22Rv1 (cell line): ENCODE measurements around the gene SYT9.

ENCODE experiments used
- H3K27ac ChIP-seq: fragments of 450-650 bp; 2 replicates; pipeline ENCODE4 v1.5.1; 2017
- CTCF ChIP-seq: fragments of 450-650 bp; IDR thresholded peaks from 2 replicates; pipeline ENCODE4 v1.5.1; 2017; ENCODE audit warnings: mild to moderate bottlenecking
- ZFX ChIP-seq: fragments of 450-650 bp; IDR thresholded peaks from 2 replicates; pipeline ENCODE4 v1.6.1; 2017; ENCODE audit warnings: antibody characterized with exemption, borderline replicate concordance

The SYT9 gene

GRCh38 chr11:7353100-7353499 lies 101.4 kb downstream of the SYT9 start:
- H3K27ac ChIP-seq = no peak overlapping the region
- TF ChIP-seq ZFX (no peak), CTCF (peak; percentile 80)

GRCh38 chr11:7364660-7365059 lies 113.0 kb downstream of the SYT9 start:
- H3K27ac ChIP-seq = no peak overlapping the region
- TF ChIP-seq CTCF (no peak), ZFX (no peak)

DNA sequence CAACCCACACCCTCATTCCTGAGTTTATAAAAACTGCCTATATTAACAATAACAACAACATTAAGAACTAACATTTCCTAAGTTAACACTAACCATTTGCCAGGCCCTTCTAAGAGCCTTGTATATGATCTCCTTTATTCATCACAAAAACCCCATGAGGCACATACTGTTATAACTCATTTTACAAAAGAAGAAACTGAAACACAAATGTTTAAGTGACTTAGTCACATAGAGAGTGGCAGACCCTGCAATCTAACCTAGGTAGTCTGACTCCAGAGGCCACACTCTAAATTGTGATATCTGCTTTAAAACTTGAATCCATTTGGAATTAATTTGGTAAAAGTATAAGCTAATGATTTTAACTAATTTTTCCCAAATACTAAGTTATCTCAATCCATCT lies 116.1 kb downstream of the SYT9 start:
- H3K27ac ChIP-seq = no peak overlapping the region
- TF ChIP-seq CTCF = no peak
- TF ChIP-seq ZFX = no peak

DNA sequence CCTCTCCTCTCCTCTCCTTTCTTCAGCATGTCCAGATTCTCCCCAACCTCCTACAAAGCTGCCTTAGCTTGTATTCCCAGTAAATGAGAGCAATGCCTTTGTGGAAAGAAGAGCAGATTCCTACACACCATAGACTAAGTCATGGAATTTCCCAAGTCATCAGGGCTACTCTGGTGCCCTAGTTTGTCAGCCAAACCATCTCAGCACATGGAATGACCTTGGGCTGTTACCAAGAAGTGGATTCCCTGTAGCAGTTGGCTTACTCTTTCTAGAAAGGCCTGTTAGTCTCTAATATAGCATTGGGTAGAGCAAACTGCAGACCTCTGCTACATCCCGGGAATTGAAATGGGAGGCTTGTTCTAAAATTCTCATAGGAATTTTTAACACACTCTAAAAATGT lies 124.7 kb downstream of the SYT9 start:
- no peak overlapping the region for H3K27ac ChIP-seq
- TF ChIP-seq ZFX (no peak), CTCF (no peak)

DNA sequence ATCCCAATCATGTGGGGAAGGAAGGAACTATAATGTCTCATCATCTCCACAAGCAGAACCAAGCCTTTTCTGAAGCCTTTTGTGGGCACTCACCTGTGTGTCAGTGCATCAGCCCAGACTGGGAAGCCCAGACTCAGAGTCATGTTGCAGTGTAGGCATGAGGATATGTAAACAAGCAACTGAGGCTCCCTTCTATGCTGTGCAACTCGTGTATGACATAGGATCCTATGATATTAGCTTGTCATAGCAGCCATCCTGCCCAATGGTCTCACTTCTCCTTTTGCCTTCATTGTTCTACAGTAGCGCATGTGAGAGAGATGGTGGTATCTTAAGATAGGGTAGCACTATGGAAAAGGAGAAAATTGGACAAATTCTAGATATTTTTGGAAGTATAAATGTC lies 130.2 kb downstream of the SYT9 start:
- no peak for TF ChIP-seq ZFX
- TF ChIP-seq CTCF = no peak

GRCh38 chr11:7383406-7383805 lies 131.7 kb downstream of the SYT9 start:
- no peak overlapping the region for H3K27ac ChIP-seq
- TF ChIP-seq CTCF (no peak), ZFX (no peak)

More for the DNA sequence above, 130.2 kb downstream of the SYT9 start:
- H3K27ac ChIP-seq = no peak overlapping the region

DNA sequence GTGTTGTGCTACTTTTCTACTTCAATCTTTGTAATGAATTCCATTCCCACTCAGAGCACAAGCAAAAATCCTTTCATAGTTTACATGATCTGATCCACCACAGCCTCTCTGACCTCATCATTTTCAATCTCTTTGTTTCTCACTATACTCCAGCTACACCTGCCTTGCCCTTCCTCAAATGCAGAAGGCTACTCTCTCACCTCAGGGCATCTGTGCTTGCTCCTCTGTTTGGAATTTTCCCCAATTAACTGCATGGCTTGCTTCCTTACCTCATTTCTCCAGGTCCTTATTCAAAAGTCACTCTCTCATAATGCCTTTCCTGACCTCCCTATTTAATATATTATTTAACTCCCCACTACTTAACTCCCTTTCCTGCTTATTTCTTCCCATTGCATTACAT lies 133.0 kb downstream of the SYT9 start:
- H3K27ac ChIP-seq = no peak overlapping the region
- no peak for TF ChIP-seq ZFX
- no peak for TF ChIP-seq CTCF
